HEK293 (cell line): ENCODE results near the gene ARHGAP15.

Experiments
- SP2 ChIP-seq: fragments of 450-650 bp; formaldehyde crosslinking; IDR thresholded peaks from 2 replicates; pipeline ENCODE4 v1.5.1; 2016; ENCODE audit warnings: missing biosample characterization, missing genetic modification characterization
- ZBTB21 ChIP-seq: fragments of 450-650 bp; formaldehyde crosslinking; IDR thresholded peaks from 2 replicates; pipeline ENCODE4 v1.5.1; 2017; ENCODE audit warnings: missing biosample characterization, missing genetic modification characterization
- ZBTB48 ChIP-seq: fragments of 450-650 bp; formaldehyde crosslinking; IDR thresholded peaks from 2 replicates; pipeline ENCODE4 v1.5.1; 2016; ENCODE audit warnings: missing biosample characterization, missing genetic modification characterization
- ZNF133 ChIP-seq: fragments of 450-650 bp; formaldehyde crosslinking; IDR thresholded peaks from 2 replicates; pipeline ENCODE4 v1.5.1; 2016; ENCODE audit warnings: missing biosample characterization, missing genetic modification characterization
- ZNF558 ChIP-seq: fragments of 450-650 bp; formaldehyde crosslinking; IDR thresholded peaks from 2 replicates; pipeline ENCODE4 v1.5.1; 2016; ENCODE audit warnings: missing biosample characterization, missing genetic modification characterization
- ZNF624 ChIP-seq: fragments of 450-650 bp; formaldehyde crosslinking; IDR thresholded peaks from 2 replicates; pipeline ENCODE4 v1.5.1; 2017; ENCODE audit warnings: missing biosample characterization, missing genetic modification characterization
- ZNF777 ChIP-seq: fragments of 450-650 bp; formaldehyde crosslinking; IDR thresholded peaks from 2 replicates; pipeline ENCODE4 v1.5.1; 2017; ENCODE audit warnings: missing biosample characterization, missing genetic modification characterization, borderline replicate concordance
- ZSCAN23 ChIP-seq: fragments of 450-650 bp; formaldehyde crosslinking; IDR thresholded peaks from 2 replicates; pipeline ENCODE4 v1.5.1; 2016; ENCODE audit warnings: missing biosample characterization, missing genetic modification characterization
- TF ChIP-seq, protein P1 (sequence below): fragments of 450-650 bp; formaldehyde crosslinking; IDR thresholded peaks from 2 replicates; pipeline ENCODE4 v1.5.1; 2017; ENCODE audit warnings: missing biosample characterization, missing genetic modification characterization
- TF ChIP-seq, protein P2 (sequence below): fragments of 450-650 bp; formaldehyde crosslinking; IDR thresholded peaks from 2 replicates; pipeline ENCODE4 v1.5.1; 2016; ENCODE audit warnings: missing biosample characterization, missing genetic modification characterization
- TF ChIP-seq, protein P3 (sequence below): fragments of 450-650 bp; formaldehyde crosslinking; IDR thresholded peaks from 2 replicates; pipeline ENCODE4 v1.5.1; 2016; ENCODE audit warnings: missing biosample characterization, missing genetic modification characterization
- TF ChIP-seq, protein P4 (sequence below): fragments of 450-650 bp; formaldehyde crosslinking; IDR thresholded peaks from 2 replicates; pipeline ENCODE4 v1.5.1; 2016; ENCODE audit warnings: missing biosample characterization, missing genetic modification characterization
- TF ChIP-seq, protein P5 (sequence below): fragments of 450-650 bp; formaldehyde crosslinking; IDR thresholded peaks from 2 replicates; pipeline ENCODE4 v1.5.1; 2016; ENCODE audit warnings: missing biosample characterization, missing genetic modification characterization, borderline replicate concordance
- TF ChIP-seq, protein P6 (sequence below): fragments of 450-650 bp; formaldehyde crosslinking; IDR thresholded peaks from 2 replicates; pipeline ENCODE4 v1.5.1; 2016; ENCODE audit warnings: missing biosample characterization, missing genetic modification characterization

DNA sequence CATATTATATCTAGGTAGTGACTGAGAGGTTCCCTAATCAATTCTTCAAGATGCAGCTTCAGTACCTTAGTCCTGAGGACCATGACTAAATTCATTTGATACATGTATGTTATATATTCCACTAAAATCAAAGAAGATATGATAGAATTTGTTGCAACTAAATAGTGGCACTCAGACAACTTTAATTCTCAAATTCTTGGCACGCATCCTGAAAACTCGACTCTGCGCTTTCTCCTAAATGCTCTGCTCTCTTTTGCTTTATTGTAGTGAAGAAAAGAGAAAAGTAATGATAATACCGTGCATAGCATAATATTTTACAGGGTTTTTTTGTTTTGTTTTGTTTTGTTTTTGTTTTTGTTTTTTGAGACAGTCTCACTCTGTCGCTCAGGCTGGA, 475.3 kb downstream of the ARHGAP15 start:
- TF ChIP-seq, protein P1, sequence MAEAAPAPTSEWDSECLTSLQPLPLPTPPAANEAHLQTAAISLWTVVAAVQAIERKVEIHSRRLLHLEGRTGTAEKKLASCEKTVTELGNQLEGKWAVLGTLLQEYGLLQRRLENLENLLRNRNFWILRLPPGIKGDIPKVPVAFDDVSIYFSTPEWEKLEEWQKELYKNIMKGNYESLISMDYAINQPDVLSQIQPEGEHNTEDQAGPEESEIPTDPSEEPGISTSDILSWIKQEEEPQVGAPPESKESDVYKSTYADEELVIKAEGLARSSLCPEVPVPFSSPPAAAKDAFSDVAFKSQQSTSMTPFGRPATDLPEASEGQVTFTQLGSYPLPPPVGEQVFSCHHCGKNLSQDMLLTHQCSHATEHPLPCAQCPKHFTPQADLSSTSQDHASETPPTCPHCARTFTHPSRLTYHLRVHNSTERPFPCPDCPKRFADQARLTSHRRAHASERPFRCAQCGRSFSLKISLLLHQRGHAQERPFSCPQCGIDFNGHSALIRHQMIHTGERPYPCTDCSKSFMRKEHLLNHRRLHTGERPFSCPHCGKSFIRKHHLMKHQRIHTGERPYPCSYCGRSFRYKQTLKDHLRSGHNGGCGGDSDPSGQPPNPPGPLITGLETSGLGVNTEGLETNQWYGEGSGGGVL (tag by site-specific recombination), result no peak
- TF ChIP-seq, protein P2, sequence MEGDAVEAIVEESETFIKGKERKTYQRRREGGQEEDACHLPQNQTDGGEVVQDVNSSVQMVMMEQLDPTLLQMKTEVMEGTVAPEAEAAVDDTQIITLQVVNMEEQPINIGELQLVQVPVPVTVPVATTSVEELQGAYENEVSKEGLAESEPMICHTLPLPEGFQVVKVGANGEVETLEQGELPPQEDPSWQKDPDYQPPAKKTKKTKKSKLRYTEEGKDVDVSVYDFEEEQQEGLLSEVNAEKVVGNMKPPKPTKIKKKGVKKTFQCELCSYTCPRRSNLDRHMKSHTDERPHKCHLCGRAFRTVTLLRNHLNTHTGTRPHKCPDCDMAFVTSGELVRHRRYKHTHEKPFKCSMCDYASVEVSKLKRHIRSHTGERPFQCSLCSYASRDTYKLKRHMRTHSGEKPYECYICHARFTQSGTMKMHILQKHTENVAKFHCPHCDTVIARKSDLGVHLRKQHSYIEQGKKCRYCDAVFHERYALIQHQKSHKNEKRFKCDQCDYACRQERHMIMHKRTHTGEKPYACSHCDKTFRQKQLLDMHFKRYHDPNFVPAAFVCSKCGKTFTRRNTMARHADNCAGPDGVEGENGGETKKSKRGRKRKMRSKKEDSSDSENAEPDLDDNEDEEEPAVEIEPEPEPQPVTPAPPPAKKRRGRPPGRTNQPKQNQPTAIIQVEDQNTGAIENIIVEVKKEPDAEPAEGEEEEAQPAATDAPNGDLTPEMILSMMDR, result no peak
- TF ChIP-seq ZBTB21 (tag by site-specific recombination), result no peak
- no peak for TF ChIP-seq ZSCAN23 (tag by site-specific recombination)
- TF ChIP-seq ZNF558 (tag by site-specific recombination), result no peak
- TF ChIP-seq ZNF624 (tag by site-specific recombination), result no peak
- TF ChIP-seq, protein P3, sequence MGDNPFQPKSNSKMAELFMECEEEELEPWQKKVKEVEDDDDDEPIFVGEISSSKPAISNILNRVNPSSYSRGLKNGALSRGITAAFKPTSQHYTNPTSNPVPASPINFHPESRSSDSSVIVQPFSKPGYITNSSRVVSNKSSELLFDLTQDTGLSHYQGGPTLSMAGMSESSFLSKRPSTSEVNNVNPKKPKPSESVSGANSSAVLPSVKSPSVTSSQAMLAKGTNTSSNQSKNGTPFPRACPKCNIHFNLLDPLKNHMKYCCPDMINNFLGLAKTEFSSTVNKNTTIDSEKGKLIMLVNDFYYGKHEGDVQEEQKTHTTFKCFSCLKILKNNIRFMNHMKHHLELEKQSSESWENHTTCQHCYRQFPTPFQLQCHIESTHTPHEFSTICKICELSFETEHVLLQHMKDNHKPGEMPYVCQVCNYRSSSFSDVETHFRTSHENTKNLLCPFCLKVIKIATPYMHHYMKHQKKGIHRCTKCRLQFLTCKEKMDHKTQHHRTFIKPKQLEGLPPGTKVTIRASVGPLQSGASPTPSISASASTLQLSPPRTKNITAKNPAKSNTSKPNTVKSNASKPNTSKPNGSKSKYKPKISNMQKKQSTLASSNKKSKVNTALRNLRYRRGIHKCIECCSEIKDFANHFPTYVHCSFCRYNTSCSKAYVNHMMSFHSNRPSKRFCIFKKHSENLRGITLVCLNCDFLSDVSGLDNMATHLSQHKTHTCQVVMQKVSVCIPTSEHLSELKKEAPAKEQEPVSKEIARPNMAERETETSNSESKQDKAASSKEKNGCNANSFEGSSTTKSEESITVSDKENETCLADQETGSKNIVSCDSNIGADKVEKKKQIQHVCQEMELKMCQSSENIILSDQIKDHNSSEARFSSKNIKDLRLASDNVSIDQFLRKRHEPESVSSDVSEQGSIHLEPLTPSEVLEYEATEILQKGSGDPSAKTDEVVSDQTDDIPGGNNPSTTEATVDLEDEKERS (tag by site-specific recombination), result no peak
- TF ChIP-seq, protein P4, sequence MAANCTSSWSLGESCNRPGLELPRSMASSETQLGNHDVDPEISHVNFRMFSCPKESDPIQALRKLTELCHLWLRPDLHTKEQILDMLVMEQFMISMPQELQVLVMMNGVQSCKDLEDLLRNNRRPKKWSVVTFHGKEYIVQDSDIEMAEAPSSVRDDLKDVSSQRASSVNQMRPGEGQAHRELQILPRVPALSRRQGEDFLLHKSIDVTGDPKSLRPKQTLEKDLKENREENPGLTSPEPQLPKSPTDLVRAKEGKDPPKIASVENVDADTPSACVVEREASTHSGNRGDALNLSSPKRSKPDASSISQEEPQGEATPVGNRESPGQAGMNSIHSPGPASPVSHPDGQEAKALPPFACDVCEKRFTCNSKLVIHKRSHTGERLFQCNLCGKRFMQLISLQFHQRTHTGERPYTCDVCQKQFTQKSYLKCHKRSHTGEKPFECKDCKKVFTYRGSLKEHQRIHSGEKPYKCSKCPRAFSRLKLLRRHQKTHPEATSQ, result no peak
- TF ChIP-seq, protein P5, sequence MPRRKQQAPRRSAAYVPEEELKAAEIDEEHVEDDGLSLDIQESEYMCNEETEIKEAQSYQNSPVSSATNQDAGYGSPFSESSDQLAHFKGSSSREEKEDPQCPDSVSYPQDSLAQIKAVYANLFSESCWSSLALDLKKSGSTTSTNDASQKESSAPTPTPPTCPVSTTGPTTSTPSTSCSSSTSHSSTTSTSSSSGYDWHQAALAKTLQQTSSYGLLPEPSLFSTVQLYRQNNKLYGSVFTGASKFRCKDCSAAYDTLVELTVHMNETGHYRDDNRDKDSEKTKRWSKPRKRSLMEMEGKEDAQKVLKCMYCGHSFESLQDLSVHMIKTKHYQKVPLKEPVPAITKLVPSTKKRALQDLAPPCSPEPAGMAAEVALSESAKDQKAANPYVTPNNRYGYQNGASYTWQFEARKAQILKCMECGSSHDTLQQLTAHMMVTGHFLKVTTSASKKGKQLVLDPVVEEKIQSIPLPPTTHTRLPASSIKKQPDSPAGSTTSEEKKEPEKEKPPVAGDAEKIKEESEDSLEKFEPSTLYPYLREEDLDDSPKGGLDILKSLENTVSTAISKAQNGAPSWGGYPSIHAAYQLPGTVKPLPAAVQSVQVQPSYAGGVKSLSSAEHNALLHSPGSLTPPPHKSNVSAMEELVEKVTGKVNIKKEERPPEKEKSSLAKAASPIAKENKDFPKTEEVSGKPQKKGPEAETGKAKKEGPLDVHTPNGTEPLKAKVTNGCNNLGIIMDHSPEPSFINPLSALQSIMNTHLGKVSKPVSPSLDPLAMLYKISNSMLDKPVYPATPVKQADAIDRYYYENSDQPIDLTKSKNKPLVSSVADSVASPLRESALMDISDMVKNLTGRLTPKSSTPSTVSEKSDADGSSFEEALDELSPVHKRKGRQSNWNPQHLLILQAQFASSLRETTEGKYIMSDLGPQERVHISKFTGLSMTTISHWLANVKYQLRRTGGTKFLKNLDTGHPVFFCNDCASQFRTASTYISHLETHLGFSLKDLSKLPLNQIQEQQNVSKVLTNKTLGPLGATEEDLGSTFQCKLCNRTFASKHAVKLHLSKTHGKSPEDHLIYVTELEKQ (tag by site-specific recombination), result no peak
- no peak for TF ChIP-seq ZNF133 (tag by site-specific recombination)
- TF ChIP-seq ZBTB48, result no peak
- TF ChIP-seq ZNF777, result no peak
- TF ChIP-seq, protein P6, sequence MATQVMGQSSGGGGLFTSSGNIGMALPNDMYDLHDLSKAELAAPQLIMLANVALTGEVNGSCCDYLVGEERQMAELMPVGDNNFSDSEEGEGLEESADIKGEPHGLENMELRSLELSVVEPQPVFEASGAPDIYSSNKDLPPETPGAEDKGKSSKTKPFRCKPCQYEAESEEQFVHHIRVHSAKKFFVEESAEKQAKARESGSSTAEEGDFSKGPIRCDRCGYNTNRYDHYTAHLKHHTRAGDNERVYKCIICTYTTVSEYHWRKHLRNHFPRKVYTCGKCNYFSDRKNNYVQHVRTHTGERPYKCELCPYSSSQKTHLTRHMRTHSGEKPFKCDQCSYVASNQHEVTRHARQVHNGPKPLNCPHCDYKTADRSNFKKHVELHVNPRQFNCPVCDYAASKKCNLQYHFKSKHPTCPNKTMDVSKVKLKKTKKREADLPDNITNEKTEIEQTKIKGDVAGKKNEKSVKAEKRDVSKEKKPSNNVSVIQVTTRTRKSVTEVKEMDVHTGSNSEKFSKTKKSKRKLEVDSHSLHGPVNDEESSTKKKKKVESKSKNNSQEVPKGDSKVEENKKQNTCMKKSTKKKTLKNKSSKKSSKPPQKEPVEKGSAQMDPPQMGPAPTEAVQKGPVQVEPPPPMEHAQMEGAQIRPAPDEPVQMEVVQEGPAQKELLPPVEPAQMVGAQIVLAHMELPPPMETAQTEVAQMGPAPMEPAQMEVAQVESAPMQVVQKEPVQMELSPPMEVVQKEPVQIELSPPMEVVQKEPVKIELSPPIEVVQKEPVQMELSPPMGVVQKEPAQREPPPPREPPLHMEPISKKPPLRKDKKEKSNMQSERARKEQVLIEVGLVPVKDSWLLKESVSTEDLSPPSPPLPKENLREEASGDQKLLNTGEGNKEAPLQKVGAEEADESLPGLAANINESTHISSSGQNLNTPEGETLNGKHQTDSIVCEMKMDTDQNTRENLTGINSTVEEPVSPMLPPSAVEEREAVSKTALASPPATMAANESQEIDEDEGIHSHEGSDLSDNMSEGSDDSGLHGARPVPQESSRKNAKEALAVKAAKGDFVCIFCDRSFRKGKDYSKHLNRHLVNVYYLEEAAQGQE (tag by site-specific recombination), result no peak
- no peak for TF ChIP-seq SP2
